CD14-positive monocyte (primary cell): ENCODE results near the gene PAQR5. TPM values are rescaled to one million over a fixed set of nuclear protein-coding genes. Genes with fewer than 3 reads are reported as not detected.

Experiments used
- DNase-seq, 3 donors: peaks; one replicate each; pipeline ENCODE4 v3.0.0-alpha.2; 2011 to 2022
- H2AFZ ChIP-seq: 2 replicates; pipeline ENCODE4 v1.6.0; 2012; ENCODE audit warnings: mild to moderate bottlenecking, low read depth, low read length, inconsistent platforms; ENCODE audit not compliant: insufficient read depth, poor library complexity, severe bottlenecking
- H3K27ac ChIP-seq, 2 donors: 1 replicate in 1 of 2; 2 replicates in 1 of 2; pipeline ENCODE4 v1.5.1; 2012 to 2013; ENCODE audit warnings: low read length in 2 of 2, control low read depth in 1 of 2, inconsistent platforms in 1 of 2, low read depth in 1 of 2, mild to moderate bottlenecking in 1 of 2
- H3K27me3 ChIP-seq, 2 donors: one replicate each; pipeline versions ENCODE4 v1.6.0 to v1.6.1; 2011 to 2013; ENCODE audit warnings: low read length in 2 of 2; ENCODE audit not compliant: control insufficient read depth in 2 of 2, insufficient read depth in 2 of 2
- H3K36me3 ChIP-seq, 2 donors: replicated peaks in 1 of 2; 1 replicate in 1 of 2; 2 replicates in 1 of 2; pipeline versions ENCODE4 v1.5.1 to v1.6.1; 2012 to 2013; ENCODE audit warnings: low read length in 2 of 2, control low read depth in 1 of 2, inconsistent platforms in 1 of 2, mild to moderate bottlenecking in 1 of 2; ENCODE audit not compliant: insufficient read depth in 2 of 2, control insufficient read depth in 1 of 2
- H3K4me1 ChIP-seq, 2 donors: 1 replicate in 1 of 2; 2 replicates in 1 of 2; pipeline versions ENCODE4 v1.5.1 to v1.6.1; 2012 to 2013; ENCODE audit warnings: low read length in 2 of 2, control low read depth in 1 of 2, inconsistent platforms in 1 of 2, mild to moderate bottlenecking in 1 of 2, moderate library complexity in 1 of 2; ENCODE audit not compliant: insufficient read depth in 2 of 2, control insufficient read depth in 1 of 2
- H3K4me2 ChIP-seq: replicated peaks from 2 replicates; pipeline ENCODE3; 2012; ENCODE audit warnings: low read length, moderate library complexity, mild to moderate bottlenecking; ENCODE audit not compliant: poor library complexity, severe bottlenecking; ENCODE audit errors: extremely low read depth
- H3K4me3 ChIP-seq, 3 experiments: fragments of 200-600 bp in 1 of 3; sonication (generic) in 1 of 3; replicated peaks in 1 of 3; 1 replicate in 2 of 3; 2 replicates in 1 of 3; pipeline ENCODE4 v1.5.1; 2011 to 2013; ENCODE audit warnings: low read length in 3 of 3, mild to moderate bottlenecking in 3 of 3, control low read depth in 2 of 3, low read depth in 2 of 3, inconsistent platforms in 1 of 3, moderate library complexity in 1 of 3
- H3K79me2 ChIP-seq: 2 replicates; pipeline ENCODE4 v1.6.0; 2012; ENCODE audit warnings: mild to moderate bottlenecking, control low read depth, inconsistent platforms, low read length, moderate library complexity; ENCODE audit not compliant: insufficient read depth
- H3K9ac ChIP-seq: 2 replicates; pipeline ENCODE4 v1.6.0; 2017; ENCODE audit warnings: low read length, mild to moderate bottlenecking; ENCODE audit not compliant: insufficient read depth, poor library complexity, severe bottlenecking
- H3K9me3 ChIP-seq, 2 donors: replicated peaks in 1 of 2; 1 replicate in 1 of 2; 2 replicates in 1 of 2; pipeline versions ENCODE4 v1.5.1 to v1.6.1; 2012 to 2013; ENCODE audit warnings: low read length in 2 of 2, control low read depth in 1 of 2; ENCODE audit not compliant: control insufficient read depth in 1 of 2, insufficient read depth in 1 of 2
- H4K20me1 ChIP-seq: 2 replicates; pipeline ENCODE4 v1.6.0; 2012; ENCODE audit warnings: mild to moderate bottlenecking, low read length, control low read depth, moderate library complexity; ENCODE audit not compliant: insufficient read depth
- H3K27ac Mint-ChIP-seq, 7 donors: one replicate each; pipeline ENCODE4 v1.8.0; 2020; ENCODE audit warnings: mild to moderate bottlenecking in 7 of 7, mixed read lengths in 7 of 7, moderate library complexity in 6 of 7, inconsistent platforms in 2 of 7
- H3K27me3 Mint-ChIP-seq, 3 donors: one replicate each; pipeline ENCODE4 v1.8.0; 2021 to 2022; ENCODE audit warnings: low read depth in 3 of 3, mild to moderate bottlenecking in 3 of 3, mixed read lengths in 3 of 3, moderate library complexity in 3 of 3, inconsistent platforms in 1 of 3
- H3K36me3 Mint-ChIP-seq, 2 donors: one replicate each; pipeline ENCODE4 v1.8.0; 2020; ENCODE audit warnings: mixed read lengths in 2 of 2, inconsistent platforms in 1 of 2, mild to moderate bottlenecking in 1 of 2
- H3K4me1 Mint-ChIP-seq: one replicate; pipeline ENCODE4 v1.8.0; 2020; ENCODE audit warnings: mild to moderate bottlenecking, mixed read lengths
- H3K4me3 Mint-ChIP-seq, 2 donors: one replicate each; pipeline ENCODE4 v1.8.0; 2020; ENCODE audit warnings: mild to moderate bottlenecking in 2 of 2, mixed read lengths in 2 of 2, moderate library complexity in 1 of 2
- H3K9me3 Mint-ChIP-seq, 7 donors: one replicate each; pipeline ENCODE4 v1.8.0; 2020 to 2022; ENCODE audit warnings: mixed read lengths in 7 of 7, mild to moderate bottlenecking in 6 of 7, moderate library complexity in 6 of 7, inconsistent platforms in 2 of 7
- WGBS: methylation state at CpG from one replicate; pipeline ENCODE4 v1.1.5; 2013; ENCODE audit warnings: missing lambda C conversion rate; ENCODE audit not compliant: insufficient coverage; 5-methylcytosine and 5-hydroxymethylcytosine counted together
- intact Hi-C, 2 donors: fragments of 100-400 bp; cut with micrococcal nuclease; formaldehyde crosslinking; loops; one replicate each; pipeline versions ENCODE4 v1.15.0 to v1.15.1; 2023
- polyA plus RNA-seq, 3 donors: library from polyadenylated mRNA; depleted of rRNA in 1 of 3; unstranded in 2 of 3; stranded (reverse) in 1 of 3; fragments of 300-500 nt in 2 of 3; fragments of >200 nt in 1 of 3; fragmentation: Illumina TruSeq in 2 of 3; gene quantifications; 1 replicate in 2 of 3; 2 replicates in 1 of 3; pipeline ENCODE4 v1.2.3, GENCODE V29; 2012 to 2021
- TF ChIP-seq, protein P1 (sequence below): fragments of 200-600 bp; IDR thresholded peaks from one replicate; pipeline ENCODE4 v1.8.0; 2022; ENCODE audit warnings: antibody characterized with exemption, mild to moderate bottlenecking

Gene PAQR5
- polyA plus RNA-seq, 3 donors = not detected

DNA sequence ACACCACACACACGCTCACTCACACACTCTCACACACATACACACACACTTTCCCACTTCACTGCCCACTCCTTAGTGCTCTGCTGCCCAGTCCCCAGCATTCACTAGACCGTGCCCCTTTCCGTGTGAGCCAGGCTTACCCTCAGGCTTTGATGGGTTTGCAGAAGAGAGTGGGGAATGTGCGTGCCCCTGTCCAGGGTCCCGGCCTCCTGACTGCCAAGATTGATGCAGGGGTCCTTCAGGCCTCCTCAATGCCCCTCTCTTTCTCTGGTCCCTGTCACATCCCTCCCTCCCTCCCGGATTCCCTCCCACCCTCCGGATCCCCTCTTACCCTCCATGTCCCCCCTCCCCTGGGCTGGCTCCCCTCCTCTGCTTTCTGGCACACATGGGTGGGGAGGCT lies 87.6 kb downstream of the PAQR5 start:
- WGBS = 100% methylated on average over 3 of the region's 7 CpGs
- H3K27me3 Mint-ChIP-seq = peaks cover 0 to 3% (median 0%) of the 10 kb centered on the region in 3 donors
- TF ChIP-seq, protein P1, sequence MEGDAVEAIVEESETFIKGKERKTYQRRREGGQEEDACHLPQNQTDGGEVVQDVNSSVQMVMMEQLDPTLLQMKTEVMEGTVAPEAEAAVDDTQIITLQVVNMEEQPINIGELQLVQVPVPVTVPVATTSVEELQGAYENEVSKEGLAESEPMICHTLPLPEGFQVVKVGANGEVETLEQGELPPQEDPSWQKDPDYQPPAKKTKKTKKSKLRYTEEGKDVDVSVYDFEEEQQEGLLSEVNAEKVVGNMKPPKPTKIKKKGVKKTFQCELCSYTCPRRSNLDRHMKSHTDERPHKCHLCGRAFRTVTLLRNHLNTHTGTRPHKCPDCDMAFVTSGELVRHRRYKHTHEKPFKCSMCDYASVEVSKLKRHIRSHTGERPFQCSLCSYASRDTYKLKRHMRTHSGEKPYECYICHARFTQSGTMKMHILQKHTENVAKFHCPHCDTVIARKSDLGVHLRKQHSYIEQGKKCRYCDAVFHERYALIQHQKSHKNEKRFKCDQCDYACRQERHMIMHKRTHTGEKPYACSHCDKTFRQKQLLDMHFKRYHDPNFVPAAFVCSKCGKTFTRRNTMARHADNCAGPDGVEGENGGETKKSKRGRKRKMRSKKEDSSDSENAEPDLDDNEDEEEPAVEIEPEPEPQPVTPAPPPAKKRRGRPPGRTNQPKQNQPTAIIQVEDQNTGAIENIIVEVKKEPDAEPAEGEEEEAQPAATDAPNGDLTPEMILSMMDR = no peak
- H4K20me1 ChIP-seq = no peaks in the 10 kb centered on the region
- DNase-seq = no peak
- no peaks in the 10 kb centered on the region for H3K4me1 Mint-ChIP-seq
- no peaks in the 10 kb centered on the region for H3K9me3 Mint-ChIP-seq
- H3K27ac Mint-ChIP-seq = no peak overlapping the region
- H3K9me3 ChIP-seq = no peaks in the 10 kb centered on the region
- intact Hi-C loops = no loop called here
- no peaks in the 10 kb centered on the region for H3K4me1 ChIP-seq
- H3K27me3 ChIP-seq = no peaks in the 10 kb centered on the region
- no peaks in the 10 kb centered on the region for H3K36me3 ChIP-seq
- H3K27ac ChIP-seq = no peak overlapping the region
- H3K36me3 Mint-ChIP-seq = no peaks in the 10 kb centered on the region
- H3K4me2 ChIP-seq = no peak overlapping the region
- no peak overlapping the region for H3K9ac ChIP-seq
- H2AFZ ChIP-seq = no peak overlapping the region
- H3K79me2 ChIP-seq = no peaks in the 10 kb centered on the region
- H3K4me3 Mint-ChIP-seq = no peak overlapping the region
- H3K4me3 ChIP-seq = no peak overlapping the region

DNA sequence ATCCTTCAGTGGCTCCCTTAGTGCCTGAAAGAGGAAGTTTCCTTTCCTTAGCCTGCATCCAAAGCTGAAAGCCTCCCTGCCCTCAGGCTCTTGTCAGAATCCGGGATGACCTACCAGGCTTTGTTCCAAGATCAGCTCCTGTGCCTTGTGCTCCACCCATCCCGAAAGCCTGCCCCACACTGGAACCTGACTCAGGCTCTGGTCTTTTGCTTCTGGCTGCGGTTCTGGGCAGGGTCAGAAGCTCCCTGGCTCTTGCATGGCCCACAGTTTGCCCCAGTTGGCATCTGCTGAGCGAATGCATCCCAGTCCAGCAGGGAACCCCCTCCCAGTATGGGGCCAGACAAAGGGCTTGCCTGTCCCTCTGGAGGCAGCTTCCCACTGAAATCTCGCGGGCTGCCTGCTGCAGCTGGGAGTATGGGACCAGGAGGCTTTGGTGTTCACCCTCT lies 89.6 kb downstream of the PAQR5 start:
- no peaks in the 10 kb centered on the region for H3K79me2 ChIP-seq
- no peaks in the 10 kb centered on the region for H4K20me1 ChIP-seq
- no peaks in the 10 kb centered on the region for H3K36me3 ChIP-seq
- H2AFZ ChIP-seq = no peak overlapping the region
- Mint-ChIP-seq H3K4me3 (no peak overlapping the region), H3K4me1 (no peaks in the 10 kb centered on the region), H3K9me3 (no peaks in the 10 kb centered on the region), H3K27ac (no peak overlapping the region), H3K36me3 (no peaks in the 10 kb centered on the region), H3K27me3 (peaks cover 0 to 2% (median 2%) of the 10 kb centered on the region in 3 donors)
- intact Hi-C loops = no loop called here
- no peak for DNase-seq
- H3K4me1 ChIP-seq = no peaks in the 10 kb centered on the region
- H3K27ac ChIP-seq = no peak overlapping the region
- no peaks in the 10 kb centered on the region for H3K9me3 ChIP-seq
- H3K4me2 ChIP-seq = no peak overlapping the region
- no peaks in the 10 kb centered on the region for H3K27me3 ChIP-seq
- H3K4me3 ChIP-seq = no peak overlapping the region
- no peak overlapping the region for H3K9ac ChIP-seq
- TF ChIP-seq, protein P1 = no peak
- WGBS = 93% methylated on average over 6 of the region's 6 CpGs
